Measurements from ENCODE around the gene DNAI4. TPM values are rescaled to one million over a fixed set of nuclear protein-coding genes. Genes with fewer than 3 reads are reported as not detected.
"Not testable (repeated sequence)": the region's sequence is repeated elsewhere in the genome, so short reads cannot be mapped to it uniquely, and the experiment has no call there.

Gene DNAI4, protein sequence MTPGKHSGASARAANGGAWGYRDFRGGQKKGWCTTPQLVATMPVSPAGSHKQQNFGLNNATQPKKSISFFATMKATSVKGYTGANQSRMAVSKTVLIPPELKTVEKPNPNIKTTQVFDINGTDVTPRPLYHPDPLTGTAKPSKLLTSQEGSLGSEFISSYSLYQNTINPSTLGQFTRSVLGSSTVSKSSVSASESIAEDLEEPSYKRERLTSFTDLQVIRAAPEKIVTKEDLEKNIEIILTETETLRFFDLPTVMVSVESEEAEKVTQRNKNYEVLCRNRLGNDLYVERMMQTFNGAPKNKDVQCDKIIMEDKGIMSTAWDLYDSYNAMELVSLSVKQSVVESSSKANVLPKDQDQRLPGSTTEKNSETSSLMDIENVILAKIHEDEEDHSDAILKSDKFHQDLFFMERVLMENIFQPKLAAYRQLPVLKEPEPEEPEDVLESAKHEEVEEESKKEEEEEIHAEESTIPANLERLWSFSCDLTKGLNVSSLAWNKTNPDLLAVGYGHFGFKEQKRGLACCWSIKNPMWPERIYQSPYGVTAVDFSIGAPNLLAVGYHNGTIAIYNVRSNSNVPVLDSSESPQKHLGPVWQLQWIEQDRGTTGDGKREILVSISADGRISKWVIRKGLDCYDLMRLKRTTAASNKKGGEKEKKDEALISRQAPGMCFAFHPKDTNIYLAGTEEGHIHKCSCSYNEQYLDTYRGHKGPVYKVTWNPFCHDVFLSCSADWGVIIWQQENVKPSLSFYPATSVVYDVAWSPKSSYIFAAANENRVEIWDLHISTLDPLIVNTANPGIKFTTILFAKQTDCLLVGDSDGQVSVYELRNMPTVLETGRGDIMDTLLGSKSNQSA
- total RNA-seq: 1.3 and 4.6 TPM in 2 replicates

GRCh38 chr1:66924756-66925557, at the start of gene DNAI4, which contains the start of gene MIER1:
Gene DNAI4, minus strand, starts transcription at chr1:66924856. Its CDS starts 25 bp downstream, at chr1:66924831.
Gene MIER1, plus strand, starts transcription at chr1:66924990. Its CDS starts 39 bp downstream, at chr1:66925029.
- peak within 1 kb of the TSS; percentile 87 for H3K4me3 ChIP-seq (ENCODE audit: low read depth, low read length)
- no peak for FAIRE-seq
- no peaks in the 10 kb centered on the region for H3K27me3 ChIP-seq (ENCODE audit: control insufficient read depth, insufficient read depth, low read length)
- TF ChIP-seq CTCF (IDR thresholded peaks at IDR 0.05; ENCODE audit: insufficient read depth, low read length, severe bottlenecking): peak; percentile 1
- DNase-seq (ENCODE audit: low read depth): peak; percentile 93
- no peaks in the 10 kb centered on the region for H3K36me3 ChIP-seq (ENCODE audit: control insufficient read depth, insufficient read depth, low read length)

DNA sequence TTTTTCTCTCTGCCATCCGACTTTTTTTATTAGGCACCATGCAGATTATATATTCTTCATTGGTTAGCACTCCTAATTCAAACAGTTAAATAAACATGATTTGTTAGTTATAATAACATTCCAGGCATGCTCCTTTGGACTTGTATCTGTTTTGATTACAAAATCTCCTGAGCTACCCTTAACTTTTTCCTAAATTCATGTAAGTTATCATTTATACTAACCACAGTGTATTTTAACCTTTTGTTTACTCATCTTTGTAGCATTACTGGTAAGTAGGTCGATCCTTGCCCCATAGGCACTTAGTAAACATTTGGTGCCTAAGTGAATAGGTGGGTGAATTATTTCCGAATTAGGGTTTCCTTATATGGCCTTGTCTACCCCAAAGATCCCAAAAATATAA, 43.9 kb upstream of the DNAI4 start:
- Histone ChIP-seq H3K27me3 (ENCODE audit: control insufficient read depth, insufficient read depth, low read length) (no peaks in the 10 kb centered on the region), H3K36me3 (ENCODE audit: control insufficient read depth, insufficient read depth, low read length) (peaks cover 4% of the 10 kb centered on the region), H3K4me3 (ENCODE audit: low read depth, low read length) (no peak overlapping the region)
- DNase-seq (ENCODE audit: low read depth) (no peak), FAIRE-seq (no peak)
- no peak for TF ChIP-seq CTCF (IDR thresholded peaks at IDR 0.05; ENCODE audit: insufficient read depth, low read length, severe bottlenecking)

GRCh38 chr1:66966188-66966873, 41.7 kb upstream of the DNAI4 start:
- not testable (repeated sequence) for DNase-seq (ENCODE audit: low read depth); FAIRE-seq; H3K36me3 ChIP-seq (ENCODE audit: control insufficient read depth, insufficient read depth, low read length); H3K4me3 ChIP-seq (ENCODE audit: low read depth, low read length); H3K27me3 ChIP-seq (ENCODE audit: control insufficient read depth, insufficient read depth, low read length)

DNA sequence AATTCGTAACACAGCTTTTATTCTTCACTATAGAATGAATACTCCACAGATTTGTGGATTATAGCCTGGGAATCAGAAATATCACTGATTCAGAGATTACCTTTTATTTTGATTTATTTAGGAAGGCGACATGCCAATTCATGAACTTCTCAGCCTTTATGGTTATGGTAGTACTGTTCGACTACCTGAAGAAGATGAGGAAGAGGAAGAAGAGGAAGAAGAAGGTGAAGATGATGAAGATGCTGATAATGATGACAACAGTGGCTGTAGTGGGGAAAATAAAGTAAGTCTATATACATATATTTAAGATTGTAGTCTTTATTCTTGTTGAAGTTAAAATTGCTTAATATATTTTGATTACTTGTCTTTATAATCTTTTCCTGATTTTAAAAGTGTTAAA, 33.3 kb upstream of the DNAI4 start:
- TF ChIP-seq CTCF (IDR thresholded peaks at IDR 0.05; ENCODE audit: insufficient read depth, low read length, severe bottlenecking): no peak
- FAIRE-seq (no peak), DNase-seq (ENCODE audit: low read depth) (no peak)
- Histone ChIP-seq H3K27me3 (ENCODE audit: control insufficient read depth, insufficient read depth, low read length) (no peaks in the 10 kb centered on the region), H3K36me3 (ENCODE audit: control insufficient read depth, insufficient read depth, low read length) (peaks cover 5% of the 10 kb centered on the region), H3K4me3 (ENCODE audit: low read depth, low read length) (no peak overlapping the region)

DNA sequence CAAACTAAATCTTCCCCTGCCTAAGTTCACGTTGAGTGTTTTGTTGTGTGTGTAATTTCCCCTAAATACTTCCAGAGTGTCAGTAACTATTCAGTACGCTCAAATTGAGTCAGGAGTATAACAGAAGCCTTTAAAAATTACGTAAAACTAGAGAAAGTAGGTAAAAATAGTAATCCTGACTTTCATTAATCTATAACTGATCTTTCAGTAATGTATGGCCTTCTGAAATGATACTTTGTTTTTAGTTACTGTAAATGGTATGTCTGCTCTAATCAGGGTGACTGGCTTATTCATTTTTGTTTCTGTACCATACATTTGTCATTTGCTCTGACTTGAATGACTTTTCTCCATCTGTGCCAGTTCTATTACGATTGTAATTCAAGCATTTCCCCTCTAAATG, 29.6 kb upstream of the DNAI4 start:
- DNase-seq (ENCODE audit: low read depth) (no peak), FAIRE-seq (no peak)
- H3K4me3 ChIP-seq (ENCODE audit: low read depth, low read length): no peak overlapping the region
- no peaks in the 10 kb centered on the region for H3K27me3 ChIP-seq (ENCODE audit: control insufficient read depth, insufficient read depth, low read length)
- peaks cover 3% of the 10 kb centered on the region for H3K36me3 ChIP-seq (ENCODE audit: control insufficient read depth, insufficient read depth, low read length)
- TF ChIP-seq CTCF (IDR thresholded peaks at IDR 0.05; ENCODE audit: insufficient read depth, low read length, severe bottlenecking): no peak

All from bronchial epithelial cell (primary cell).